NCI-H2227 (cell line): Measurements from ENCODE around the gene COX6A2.
"Not testable (repeated sequence)": the region's sequence is repeated elsewhere in the genome, so short reads cannot be mapped to it uniquely, and the experiment has no call there.

Experiments
- DNase-seq: peaks from one replicate; lab custom pipeline; 2025; ENCODE audit not compliant: unreplicated experiment; lab: John Stamatoyannopoulos, UW

Gene COX6A2

DNA sequence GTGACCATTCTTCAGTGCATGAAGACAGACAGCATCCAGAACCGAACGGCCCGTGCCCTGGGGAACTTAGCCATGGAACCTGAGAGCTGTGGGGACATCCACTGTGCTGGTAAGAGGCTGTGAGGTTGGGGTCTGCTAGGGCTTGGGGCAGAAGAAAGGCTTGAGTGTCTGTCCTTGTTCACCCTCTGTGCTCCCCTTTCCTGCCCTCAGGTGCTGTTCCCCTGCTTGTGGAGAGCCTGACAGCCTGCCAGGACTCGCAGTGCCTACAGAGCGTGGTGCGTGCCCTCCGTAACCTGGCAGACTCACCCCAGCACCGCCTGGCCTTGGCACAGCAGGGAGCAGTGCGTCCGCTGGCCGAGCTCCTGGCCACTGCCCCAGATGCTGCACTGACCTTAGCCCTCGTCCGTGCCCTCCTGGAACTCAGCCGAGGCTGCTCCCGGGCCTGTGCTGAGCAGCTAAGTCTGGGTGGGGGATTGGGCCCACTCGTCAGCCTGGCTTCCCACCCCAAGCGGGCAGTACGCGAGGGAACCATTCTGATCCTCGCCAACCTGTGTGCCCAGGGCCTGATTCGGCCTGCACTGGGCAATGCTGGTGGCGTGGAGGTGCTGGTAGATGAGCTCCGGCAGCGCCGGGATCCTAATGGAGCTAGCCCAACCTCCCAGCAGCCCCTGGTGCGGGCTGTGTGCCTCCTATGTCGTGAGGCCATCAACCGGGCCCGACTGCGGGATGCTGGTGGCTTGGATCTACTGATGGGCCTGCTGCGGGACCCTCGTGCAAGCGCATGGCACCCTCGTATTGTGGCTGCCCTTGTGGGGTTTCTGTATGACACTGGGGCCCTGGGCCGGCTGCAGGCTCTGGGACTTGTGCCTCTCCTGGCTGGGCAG lies 34.0 kb upstream of the COX6A2 start:
- DNase-seq, result no peak

GRCh38 chr16:31461201-31461920 lies 33.2 kb upstream of the COX6A2 start:
- DNase-seq, result no peak

DNA sequence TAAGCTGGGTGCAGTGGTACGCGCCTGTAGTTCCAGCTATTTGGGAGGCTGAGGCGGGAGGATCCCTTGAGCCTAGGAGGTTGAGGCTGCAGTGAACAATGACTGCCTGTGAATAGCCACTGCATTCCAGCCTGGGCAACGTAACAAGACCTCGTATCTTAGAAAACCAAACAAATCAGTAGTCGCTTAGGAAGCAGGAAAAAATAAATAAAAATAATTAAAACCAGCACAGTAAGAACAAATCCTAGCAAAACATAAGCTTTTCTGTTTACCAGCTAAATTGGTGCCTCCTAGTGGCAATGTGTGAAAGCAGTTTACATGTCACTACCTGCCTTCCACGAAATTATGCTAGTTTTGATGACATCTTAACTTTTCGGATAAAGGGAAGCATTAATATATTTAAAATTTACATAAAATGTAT lies 32.4 kb upstream of the COX6A2 start:
- peak; percentile 48 for DNase-seq

DNA sequence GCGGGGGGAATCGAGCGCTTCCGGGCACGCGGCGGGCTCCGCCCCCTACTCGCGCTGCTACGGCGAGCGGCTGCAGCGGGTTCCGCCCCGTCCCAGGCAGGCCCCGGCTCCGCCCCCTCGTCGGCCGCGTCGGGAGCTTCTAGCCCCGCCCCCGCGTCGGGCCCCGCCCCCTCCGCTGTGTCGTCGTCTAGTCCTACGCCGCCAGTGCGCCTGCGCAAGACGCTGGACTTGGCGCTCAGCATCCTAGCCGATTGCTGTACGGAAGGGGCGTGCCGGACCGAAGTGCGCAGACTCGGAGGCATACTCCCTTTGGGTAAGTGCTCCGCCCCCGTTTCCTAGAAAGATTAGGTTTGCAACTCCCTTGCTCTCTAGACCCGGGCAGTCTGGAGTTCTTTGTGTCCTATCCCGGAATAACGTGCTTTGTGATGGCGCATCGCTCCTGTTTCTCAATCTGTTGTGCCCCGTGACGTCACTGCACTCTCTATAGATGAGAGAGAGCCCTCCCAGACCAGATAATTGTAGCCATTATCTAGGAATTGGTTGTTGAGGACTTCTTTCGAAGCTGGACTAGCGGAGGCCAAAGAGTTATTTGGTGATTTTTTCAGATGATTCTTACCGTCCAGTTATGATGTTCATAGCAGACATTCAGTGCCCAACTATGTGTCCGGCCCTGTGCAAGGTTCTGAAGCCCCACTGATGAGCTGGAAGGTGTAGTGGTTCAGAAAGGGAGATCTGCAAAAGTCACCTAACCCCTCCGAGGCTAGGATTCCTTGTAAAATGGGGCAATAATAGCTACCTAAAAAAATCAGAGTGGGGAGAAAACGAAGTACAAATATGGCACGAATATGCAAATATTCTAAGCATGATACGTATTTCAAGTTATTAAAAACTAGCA lies 31.8 kb upstream of the COX6A2 start:
- DNase-seq, result peak; percentile 100

DNA sequence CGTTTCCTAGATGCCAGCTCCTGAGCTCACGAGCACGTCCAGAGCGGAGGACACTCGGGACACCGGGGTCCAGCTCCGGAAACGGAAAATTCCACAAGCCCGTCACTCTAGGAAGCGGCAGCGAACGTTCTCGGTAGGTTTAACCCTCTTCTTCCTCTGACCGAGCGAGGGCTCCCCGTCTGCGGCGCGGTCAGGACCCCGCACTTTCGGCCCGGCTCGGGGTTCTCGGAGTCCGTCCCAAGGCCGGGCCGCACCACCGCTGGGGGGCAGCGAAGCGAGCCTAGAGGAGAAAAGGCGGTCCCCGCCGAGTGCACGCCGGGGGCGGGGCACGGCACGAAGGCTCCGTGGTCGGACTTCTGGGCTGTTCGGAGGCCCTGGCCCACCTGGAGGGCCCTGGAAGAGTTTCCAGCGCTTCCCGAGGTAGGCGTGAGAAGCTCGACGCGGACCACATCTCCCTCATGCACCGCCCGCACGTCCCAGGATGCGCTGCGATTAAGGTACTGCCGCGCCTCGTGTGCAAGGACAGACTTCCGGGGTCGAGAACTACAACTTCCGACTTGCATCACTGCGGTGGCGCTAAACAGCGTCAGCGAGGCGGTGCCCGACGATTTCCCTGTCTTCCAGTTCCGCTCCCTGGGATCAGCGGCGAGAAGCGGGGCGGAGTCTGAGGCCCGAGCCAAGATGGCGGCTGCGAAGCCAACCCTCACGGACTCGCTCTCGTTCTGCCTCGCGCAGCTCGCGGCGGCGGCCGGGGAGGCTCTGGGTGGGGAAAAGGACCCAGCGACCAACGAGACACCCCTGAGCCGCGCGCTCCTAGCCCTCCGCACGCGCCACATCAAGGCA lies 30.9 kb upstream of the COX6A2 start, which contains the start of gene ARMC5:
Gene ARMC5, plus strand, starts transcription at position 658 of the 843 bp plus-strand sequence. Its CDS starts 24 bp downstream, at position 682.
- peak; percentile 98 for DNase-seq

DNA sequence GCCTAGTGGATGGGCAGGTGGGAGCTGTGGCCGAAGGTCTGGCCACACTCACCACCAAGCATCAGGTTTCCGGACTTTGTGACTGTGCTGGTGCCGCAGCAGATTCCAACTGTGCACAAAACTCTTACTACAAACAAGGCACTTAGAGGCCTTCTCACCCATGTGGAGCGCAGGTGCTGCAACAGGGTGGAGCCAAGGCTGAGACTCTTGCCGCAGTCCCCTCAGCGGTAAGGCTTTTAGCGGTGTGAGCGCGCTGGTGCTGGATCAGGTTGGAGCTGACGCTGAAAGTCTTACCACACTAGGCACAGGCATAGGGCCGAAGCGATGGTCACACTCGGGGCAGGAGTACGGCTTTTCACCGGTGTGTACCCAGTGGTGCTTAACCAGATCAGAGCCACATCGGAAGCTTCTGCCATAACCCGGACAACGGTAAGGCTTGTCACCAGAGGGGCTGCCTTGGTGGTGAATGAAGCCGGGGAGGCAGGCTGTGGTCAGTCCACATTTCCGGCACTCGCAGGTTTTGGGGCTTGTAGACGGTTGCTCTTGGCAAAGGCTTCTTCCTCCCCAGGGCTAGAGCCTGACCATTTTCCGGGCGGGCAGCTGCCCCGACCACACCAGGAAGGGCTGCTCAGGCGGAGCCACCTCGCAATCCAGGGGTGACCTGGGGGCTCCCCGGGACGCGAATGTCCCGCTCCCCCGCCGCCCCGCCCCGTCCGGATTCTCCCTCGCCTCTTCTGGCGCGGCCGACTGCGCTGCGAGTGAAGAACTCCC lies 30.1 kb upstream of the COX6A2 start:
- DNase-seq, result peak; percentile 64

- DNase-seq, result no peak
Observed at GRCh38 chr16:31456988-31457360, 28.8 kb upstream of the COX6A2 start.

DNA sequence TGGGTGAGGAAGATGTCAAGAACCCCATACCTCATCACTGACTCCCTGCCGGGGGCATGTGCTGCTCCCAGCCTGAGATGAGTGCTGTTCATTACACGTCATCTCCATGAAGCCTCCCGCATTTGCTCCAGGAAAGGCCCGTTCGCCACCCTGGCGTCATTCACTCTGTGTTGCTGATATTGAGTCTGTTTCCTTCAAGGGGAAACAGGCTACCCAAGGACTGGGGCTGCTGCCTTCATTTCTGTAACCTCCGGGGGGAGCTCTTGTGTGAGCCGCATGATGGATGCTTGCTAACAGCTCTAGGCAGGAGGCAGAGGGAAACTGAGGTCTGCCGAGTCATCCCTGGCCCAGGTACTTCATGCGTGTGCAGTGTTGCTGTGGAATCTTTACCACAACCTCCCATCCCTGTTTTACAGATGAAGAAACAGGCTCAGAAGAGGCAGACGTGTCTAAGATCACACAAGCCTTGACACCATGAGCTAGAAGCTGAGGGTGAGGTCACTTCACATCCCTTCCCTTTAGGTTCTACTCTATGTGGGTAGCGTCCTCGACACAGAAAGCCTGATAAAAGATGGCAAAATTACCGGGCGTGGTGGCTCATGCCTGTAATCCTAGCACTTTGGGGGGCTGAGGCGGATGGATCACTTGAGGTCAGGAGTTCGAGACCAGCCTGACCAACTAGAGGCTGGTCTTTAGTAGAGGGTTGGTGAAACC lies 27.6 kb upstream of the COX6A2 start:
- peak; percentile 20 for DNase-seq

DNA sequence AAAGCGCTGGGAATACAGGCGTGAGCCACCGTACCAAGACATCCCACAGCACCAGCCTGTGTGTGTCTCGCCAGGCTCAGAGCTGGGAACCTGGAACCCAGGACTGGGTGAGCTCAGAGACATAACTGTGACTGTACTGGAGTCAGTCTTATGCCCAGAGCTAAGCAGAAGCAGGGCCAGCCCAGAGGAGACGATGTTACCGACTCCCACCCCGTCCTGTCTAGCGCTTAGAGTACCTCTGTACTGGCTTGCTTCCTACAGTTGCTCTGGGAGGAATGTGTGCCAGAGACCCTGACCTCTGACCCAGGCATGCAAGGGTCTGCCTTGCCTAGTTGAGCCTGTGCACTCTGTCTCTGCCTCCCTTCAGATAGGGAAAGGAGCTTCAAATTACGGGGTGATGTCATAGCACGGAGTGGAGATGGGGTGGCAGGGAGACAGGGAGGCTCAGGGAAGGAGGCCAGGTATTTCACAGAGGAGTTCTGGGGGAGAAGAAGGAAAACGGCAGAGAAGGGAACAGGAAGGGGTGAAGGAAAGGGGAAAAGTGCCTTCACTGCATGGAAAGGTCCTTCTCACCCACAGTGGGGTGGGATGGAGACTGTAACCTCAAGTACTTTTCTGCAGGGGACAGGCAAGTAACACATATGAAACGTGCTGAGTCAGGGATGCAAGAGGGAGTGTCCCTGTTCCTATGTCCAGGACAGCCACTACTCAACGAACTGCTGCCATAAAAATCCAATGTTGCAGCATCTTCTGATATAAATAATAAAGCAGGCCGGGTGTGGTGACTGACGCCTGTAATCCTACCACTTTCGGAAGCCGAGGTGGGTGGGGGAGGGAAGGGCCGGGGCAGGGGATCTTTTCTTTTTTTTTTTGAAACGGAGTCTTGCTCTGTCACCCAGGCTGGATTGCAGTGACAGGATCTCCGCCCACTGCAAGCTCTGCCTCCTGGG lies 25.4 kb upstream of the COX6A2 start:
- DNase-seq, result peak; percentile 19

- DNase-seq, result no peak
Observed at GRCh38 chr16:31452631-31453106, 24.5 kb upstream of the COX6A2 start.

DNA sequence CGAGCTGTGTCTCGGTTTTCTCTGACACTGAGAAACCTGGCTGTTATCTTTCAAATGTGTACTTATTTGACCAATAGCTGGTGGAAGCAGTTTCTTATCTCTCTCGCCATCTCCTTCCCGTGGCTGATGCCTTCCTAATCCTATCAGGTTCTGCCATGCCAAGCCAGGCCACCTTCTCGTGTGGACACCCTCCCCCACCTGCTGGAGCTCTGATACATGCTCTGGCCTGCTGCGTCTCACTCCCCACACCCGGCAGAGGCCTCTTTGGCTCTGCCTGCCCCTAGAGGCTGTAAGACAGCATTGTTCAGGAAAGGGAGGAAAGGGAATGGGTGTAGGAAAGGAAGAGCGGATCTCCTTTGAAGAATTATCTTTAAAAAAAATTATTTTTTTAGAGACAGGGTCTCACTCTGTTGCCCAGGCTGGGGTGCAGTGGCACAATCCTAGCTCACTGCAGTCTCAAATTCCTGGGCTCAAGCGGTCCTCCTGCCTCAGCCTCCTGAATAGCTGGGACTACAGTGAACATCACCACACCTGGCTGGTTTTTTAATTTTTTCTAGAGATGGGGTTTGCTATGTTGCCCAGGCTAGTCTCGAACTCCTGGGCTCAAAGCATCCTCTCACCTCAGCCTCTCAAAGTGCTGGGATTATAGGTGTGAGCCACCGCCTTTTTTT lies 23.7 kb upstream of the COX6A2 start:
- DNase-seq, result peak; percentile 85

GRCh38 chr16:31451201-31451600 lies 23.0 kb upstream of the COX6A2 start:
- DNase-seq, result no peak

DNA sequence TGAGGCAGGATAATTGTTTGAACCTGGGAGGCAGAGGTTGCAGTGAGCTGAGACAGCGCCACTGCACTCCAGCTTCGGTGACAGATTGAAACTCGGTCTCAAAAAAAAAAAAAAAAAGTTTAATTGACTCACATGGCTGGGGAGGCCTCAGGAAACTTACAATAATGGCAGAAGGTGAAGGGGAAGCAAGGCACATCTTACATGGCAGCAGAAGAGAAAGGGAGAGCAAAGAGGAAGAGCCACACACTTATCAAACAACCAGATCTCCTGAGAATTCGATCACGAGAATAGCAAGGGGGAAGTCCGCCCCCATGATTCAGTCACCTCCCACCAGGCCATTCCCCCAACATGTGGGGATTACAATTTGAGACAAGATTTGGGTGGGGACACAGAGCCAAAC lies 17.8 kb upstream of the COX6A2 start:
- DNase-seq, result not testable (repeated sequence)

- peak; percentile 53 for DNase-seq
Observed at GRCh38 chr16:31441956-31442355, 13.8 kb upstream of the COX6A2 start.

DNA sequence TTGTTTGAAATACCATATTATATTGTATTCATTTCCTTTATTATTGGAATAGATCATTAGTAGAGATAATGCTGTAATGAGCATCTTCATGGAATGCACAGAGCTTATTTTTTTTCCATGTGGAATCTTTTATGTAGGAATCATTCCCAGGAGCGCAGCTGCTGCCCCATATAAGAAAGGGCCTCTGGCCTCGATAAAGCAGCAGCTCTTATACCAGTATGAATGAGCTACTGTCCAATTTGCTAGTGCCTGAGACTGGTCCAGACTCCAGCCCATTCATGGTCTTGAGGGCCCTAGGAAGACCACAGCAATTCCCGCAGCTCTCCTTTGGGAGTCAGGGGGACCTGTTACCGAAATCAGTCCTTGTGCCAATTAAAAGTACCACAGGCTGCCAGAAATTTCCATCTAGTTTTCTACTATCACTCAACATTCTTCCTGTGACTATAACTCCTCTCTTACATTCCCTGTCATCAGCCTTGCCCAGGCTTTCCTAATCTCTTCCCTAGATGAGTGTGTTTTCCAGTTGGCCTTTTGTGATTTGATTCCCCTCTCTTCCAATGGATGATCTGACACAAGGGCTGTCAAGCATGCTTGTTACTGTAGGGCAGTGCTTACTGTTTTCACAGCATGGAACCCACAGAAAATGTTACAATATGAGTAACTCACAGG lies 12.5 kb upstream of the COX6A2 start:
- DNase-seq, result no peak

DNA sequence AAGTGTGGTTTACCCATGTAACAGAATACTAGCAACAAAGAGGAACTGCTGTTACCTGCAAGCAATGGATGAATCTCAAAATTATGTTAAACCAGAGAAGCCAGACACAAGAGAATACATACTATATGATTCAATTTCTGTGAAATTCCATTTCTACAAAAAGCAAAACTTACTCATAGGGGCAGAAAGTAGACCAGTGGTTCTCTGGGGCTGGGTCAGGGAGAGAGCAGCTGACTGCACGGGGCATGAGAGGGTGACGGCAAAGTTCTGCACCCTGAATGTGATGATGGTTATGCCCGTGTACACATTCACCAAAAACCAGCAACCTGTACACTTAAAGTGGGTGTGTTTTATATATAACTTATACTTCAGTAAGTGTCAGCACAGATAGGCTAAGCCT lies 11.4 kb upstream of the COX6A2 start:
- DNase-seq, result no peak
